NB4 (cell line): ENCODE results near the gene JDP2.
A peak's percentile ranks its signal among the peaks of the same experiment; 100 is the strongest.

Experiments
- DNase-seq: peaks from one replicate; pipeline ENCODE4 v3.0.0; 2010; ENCODE audit warnings: low read depth
- H3K4me3 ChIP-seq: one replicate; pipeline ENCODE4 v1.5.1; 2011; ENCODE audit warnings: mild to moderate bottlenecking, low read depth, low read length, moderate library complexity
- MYC ChIP-seq: IDR thresholded peaks from 2 replicates; pipeline ENCODE4 v1.6.1; 2011; ENCODE audit warnings: low read depth, low read length
- POLR2A ChIP-seq: IDR thresholded peaks from 2 replicates; pipeline ENCODE4 v1.6.1; 2011; ENCODE audit warnings: mild to moderate bottlenecking; ENCODE audit not compliant: insufficient read length; ENCODE audit errors: extremely low read depth
- TF ChIP-seq, protein P1 (sequence below): IDR thresholded peaks from one replicate; pipeline ENCODE4 v1.5.1; 2012; ENCODE audit warnings: low read depth, low read length
- TF ChIP-seq, protein P2 (sequence below): IDR thresholded peaks from 2 replicates; pipeline ENCODE4 v1.6.1; 2011; ENCODE audit warnings: low read depth, low read length

Gene JDP2

DNA sequence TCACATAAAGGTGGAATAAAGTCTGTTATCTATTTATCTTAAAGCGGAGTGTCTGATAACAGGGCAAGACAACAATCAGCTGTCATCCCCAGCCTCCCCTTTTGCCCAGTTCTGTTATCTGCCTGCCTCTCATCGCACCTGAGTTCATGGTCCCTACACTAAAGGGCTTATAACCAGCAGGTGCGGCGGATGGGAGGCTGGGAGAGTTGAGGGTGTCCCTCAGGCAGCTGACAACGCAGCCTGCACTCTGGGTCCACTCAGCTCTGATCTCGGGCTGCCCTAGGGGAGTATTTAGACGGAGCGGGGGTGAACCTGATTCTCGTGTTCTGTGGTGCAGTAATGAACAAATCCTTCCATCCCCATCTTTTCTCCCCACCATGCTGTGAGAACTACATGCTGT is 34.0 kb upstream of the JDP2 start:
- TF ChIP-seq MYC (no peak), POLR2A (no peak)
- TF ChIP-seq, protein P1, sequence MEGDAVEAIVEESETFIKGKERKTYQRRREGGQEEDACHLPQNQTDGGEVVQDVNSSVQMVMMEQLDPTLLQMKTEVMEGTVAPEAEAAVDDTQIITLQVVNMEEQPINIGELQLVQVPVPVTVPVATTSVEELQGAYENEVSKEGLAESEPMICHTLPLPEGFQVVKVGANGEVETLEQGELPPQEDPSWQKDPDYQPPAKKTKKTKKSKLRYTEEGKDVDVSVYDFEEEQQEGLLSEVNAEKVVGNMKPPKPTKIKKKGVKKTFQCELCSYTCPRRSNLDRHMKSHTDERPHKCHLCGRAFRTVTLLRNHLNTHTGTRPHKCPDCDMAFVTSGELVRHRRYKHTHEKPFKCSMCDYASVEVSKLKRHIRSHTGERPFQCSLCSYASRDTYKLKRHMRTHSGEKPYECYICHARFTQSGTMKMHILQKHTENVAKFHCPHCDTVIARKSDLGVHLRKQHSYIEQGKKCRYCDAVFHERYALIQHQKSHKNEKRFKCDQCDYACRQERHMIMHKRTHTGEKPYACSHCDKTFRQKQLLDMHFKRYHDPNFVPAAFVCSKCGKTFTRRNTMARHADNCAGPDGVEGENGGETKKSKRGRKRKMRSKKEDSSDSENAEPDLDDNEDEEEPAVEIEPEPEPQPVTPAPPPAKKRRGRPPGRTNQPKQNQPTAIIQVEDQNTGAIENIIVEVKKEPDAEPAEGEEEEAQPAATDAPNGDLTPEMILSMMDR, result no peak
- TF ChIP-seq, protein P2, sequence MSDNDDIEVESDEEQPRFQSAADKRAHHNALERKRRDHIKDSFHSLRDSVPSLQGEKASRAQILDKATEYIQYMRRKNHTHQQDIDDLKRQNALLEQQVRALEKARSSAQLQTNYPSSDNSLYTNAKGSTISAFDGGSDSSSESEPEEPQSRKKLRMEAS, result no peak
- H3K4me3 ChIP-seq, result no peak overlapping the region
- no peak for DNase-seq

DNA sequence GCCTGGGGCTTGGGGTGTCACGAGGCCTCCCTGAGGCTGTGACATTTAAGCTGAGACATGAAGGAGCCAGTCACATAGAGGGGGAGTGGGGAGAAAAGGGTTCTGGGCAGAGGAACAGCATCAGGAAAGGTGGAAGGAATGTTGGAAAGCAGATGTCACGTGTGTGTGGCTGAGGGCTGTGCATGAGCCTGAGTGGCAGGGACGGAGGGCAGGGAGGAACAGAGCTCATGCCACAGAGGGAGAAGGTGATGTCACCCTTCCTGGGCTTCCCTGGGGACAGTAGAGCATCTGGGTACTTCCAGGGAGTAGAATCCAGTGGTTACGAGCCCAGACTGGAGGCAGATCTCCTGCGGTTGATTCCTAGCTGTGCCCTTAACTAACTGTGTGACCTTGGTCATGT is 32.0 kb upstream of the JDP2 start:
- DNase-seq, result no peak
- TF ChIP-seq, protein P1, result no peak
- TF ChIP-seq MYC (no peak), POLR2A (no peak)
- TF ChIP-seq, protein P2, result no peak

DNA sequence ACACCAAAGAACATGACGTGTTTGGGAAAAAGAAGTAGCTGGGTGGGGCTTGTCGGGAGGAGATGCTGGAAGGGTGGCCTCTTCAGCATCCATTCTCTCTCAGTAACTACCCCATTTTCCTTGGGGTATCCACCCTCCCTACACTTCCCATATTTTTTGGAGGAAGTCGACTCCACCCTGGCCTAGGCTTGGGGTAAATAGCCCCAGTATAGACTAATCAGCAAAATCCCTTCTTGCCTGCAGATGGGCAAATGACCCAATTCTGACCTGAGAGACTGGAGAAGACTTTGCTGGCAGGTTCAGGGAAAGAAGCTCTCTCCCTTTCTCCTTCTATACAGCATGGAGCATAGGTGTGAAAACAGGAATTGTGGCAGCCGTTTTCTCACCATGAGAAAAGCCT is 28.5 kb upstream of the JDP2 start:
- DNase-seq, result no peak
- H3K4me3 ChIP-seq, result no peak overlapping the region
- TF ChIP-seq, protein P2, result no peak
- TF ChIP-seq, protein P1, result no peak
- no peak for TF ChIP-seq POLR2A
- TF ChIP-seq MYC, result no peak

More for the DNA sequence above, 32.0 kb upstream of the JDP2 start:
- no peak overlapping the region for H3K4me3 ChIP-seq

DNA sequence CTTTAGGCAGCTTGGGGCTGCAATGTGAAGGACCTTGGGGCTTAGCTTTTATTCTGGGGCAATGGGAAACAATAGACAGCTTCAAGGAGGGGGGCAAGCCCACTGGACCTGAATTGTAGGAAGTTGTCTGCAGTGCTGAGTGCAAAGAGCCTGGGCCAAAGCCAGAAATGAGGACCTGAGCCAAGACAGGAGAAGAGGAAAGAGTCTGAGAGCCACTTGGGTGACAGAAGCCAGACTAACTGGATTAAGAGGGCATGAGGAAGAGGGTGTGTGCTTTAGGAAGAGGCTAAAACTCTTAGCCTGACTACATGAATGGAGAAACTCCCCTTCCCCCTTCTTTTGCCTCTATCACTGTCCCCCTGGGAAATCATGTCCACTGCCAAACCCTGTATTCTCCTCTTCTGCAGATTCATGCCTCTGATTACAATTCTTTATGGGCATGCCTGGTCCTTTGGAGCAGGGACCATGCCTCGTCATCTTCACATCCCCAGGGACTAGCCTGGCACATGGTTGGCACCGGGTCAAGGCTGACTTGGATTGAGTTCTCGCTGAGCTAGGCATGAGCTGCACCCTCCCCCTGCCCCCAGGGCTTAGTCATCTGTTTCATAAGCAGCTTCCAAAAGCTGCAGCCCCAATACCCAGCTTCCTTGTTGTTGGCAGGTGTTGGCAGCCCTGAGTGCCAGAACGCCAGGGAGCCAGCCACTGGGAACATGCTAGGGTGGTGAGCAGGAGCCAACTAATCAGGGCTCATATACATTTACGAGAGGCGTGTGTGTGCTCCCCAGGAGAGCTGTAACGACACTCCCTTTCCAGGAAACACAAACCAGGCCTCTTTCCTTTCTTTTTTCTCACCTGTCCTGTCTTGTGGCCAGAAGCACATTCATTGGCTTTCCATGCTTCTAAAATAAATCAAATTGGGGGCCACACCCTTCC is 27.7 kb upstream of the JDP2 start:
- TF ChIP-seq, protein P1, result no peak
- TF ChIP-seq, protein P2, result peak; percentile 44; the same call in 1 of the 2 replicates
- TF ChIP-seq POLR2A (no peak), MYC (no peak)
- DNase-seq, result peak; percentile 83
- H3K4me3 ChIP-seq, result no peak overlapping the region

DNA sequence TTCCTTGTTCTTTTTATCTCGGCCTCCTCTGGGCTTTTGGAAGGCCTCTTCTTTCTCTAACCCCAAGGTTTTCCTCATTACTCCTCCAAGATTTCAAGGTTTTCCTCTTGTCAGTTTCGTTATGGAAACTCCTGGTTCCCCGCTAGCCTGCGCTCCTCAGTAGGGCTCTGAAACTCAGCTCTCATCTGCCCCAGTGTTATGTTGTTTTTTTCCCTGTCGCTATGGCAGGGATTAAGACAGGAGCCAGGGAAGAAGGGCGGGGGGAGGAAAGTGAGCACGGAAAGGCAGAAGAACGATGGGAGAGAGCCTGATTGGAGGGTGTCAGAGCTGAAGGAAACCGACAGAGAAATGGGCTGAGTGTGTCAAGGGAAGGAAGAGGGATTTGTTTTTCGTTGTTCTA is 26.5 kb upstream of the JDP2 start:
- no peak for DNase-seq
- no peak overlapping the region for H3K4me3 ChIP-seq
- TF ChIP-seq, protein P2, result no peak
- TF ChIP-seq POLR2A (no peak), MYC (no peak)
- TF ChIP-seq, protein P1, result no peak
